Stimulated activated CD8-positive, alpha-beta memory T cell treated with anti-CD3 and anti-CD28 coated beads, Interleukin-15, amount 100 ng/mL, for 1 hour (primary cell): Measurements from ENCODE around the gene ACTR10.
"Not testable (repeated sequence)": the region's sequence is repeated elsewhere in the genome, so short reads cannot be mapped to it uniquely, and the experiment has no call there.

ENCODE experiments used
- DNase-seq: peaks from one replicate; pipeline ENCODE4 v3.0.0-alpha.2; 2020; ENCODE audit warnings: low read depth

Gene ACTR10

DNA sequence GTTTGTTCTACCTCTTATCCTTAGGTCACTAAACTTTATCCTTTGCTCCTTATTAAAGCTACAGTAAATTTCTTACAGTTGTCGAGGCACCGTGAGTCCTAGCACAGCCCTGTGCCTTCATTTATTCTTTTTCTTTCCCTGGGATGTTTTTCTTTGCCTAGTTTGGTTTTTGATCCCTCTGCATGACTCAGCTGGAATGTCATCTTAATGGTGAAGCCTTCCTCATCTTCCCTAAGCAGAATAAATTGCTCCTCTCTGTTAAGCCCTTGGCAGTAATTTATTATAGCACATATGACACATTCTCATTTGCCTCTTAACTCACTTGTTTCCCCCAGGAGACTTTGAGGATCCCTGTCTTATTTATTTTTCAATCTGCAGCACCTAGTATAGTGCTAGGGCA is 16.6 kb downstream of the ACTR10 start:
- DNase-seq = no peak

DNA sequence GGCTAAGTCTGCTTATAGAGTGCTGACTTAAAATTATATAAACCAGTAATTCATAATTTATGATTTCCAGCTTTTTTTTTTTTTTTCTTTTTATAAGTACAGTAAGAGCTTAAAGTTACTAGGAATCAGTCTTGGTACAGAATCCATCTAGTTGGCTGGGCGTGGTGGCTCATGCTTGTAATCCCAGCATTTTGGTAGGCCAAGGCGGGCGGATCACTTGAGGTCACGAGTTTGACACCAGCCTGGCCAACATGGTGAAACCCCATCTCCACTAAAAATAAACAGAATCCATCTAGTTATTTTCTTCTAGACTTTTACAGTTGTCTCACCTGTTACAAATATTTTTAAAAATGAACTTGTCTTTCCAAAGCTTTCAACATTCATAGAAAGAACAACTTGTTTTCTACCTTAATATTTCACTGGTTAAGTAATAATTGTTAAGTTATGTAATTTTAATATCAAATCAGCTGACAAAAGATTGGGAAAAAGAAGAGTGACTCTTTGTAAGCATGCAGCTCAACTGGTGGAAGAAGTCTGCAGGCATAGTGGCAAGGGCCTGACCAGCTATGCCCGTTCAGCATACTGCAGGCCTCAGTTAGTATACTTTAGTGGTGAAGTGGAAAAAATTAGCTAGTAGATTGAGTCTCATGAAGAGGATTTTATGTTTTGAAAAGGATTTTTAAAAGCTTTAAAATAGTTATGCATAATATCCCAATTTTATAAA is 27.3 kb downstream of the ACTR10 start:
- DNase-seq = no peak

DNA sequence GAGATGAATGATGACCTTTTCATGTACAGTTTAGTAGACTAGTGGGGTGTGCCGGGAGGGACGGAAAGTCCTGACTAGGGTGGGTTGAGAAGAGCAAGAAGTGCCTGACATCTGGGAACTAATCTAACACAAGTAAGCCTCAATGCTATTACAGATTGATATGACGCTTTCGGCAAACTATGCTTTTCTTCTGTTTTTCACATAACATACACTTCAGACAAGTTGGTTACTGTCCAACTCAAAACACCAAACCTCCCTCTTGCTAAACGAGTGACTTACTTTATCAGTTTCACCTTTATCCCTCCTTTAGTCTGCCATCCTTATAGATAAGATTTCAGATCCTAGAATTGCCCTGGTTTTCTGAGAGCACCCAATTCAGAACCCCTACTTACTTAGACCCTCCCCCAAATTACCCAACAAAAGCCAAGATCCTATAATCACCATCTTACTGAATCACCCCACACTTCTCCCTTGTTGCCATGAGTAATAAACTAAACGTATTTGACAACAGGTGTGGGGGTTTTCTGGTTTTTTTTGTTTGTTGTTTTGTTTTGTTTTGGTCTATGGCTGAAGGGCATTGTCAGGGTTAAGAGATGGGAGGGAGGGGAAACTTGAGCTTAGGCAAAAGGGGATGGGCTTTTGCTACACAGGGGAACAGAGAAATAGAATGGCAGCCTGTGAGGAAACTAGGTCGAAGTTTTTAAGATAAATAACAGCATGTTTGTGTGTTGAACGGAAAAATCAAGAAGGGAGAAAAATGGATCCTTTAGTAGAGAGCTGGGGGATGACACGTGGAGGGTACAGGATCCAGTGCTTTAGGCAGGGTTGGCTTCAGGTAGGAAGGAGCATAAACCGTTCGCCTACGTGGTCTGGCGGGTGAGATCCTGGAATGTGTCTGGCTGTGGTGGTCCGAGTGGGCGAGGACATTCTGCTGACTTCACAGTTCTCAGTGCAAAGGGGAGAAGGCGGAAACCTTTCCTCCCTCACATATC is 38.6 kb downstream of the ACTR10 start:
- DNase-seq = no peak

DNA sequence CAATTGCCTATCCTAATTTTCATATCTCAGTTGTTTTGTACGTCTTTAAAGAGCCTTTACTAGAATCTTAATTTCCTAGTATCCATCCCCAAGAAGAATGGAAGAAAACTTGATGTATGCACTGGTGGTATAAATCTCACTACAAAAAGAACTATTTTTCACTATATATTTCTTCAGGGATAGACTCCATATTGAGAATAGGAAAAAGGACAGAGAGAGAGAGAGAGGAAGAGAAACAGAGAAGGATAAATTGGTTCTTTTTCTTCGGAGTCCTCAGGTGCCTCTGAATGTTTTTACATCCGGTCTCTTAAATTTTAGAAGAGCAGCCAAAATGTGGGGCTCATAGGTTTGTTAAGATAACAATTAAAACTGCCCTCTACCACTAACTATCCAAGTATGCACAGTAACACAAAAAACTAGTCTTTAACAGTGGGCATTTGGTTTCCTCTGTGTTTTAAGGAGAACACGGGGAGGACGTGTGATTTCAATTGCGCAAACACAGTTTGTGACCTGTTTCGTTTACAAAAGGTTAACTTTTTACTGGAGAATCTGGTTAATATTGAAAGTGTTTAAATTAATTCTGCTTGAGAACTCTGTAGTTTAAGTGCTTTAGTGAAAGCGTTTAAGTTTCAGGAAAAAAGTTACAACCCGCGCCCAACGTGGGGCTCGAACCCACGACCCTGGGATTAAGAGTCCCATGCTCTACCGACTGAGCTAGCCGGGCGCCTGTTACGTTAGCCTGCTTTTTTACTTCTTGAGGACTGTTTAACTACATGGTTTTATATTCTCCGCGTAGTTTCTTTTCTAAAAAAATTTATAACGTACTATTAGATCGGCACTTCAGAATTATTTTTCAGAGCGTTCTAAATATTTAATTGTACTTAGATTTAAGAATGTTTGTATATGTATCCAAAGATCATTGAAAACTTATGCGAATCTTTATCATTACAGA is 39.6 kb downstream of the ACTR10 start:
- peak; percentile 76 for DNase-seq

DNA sequence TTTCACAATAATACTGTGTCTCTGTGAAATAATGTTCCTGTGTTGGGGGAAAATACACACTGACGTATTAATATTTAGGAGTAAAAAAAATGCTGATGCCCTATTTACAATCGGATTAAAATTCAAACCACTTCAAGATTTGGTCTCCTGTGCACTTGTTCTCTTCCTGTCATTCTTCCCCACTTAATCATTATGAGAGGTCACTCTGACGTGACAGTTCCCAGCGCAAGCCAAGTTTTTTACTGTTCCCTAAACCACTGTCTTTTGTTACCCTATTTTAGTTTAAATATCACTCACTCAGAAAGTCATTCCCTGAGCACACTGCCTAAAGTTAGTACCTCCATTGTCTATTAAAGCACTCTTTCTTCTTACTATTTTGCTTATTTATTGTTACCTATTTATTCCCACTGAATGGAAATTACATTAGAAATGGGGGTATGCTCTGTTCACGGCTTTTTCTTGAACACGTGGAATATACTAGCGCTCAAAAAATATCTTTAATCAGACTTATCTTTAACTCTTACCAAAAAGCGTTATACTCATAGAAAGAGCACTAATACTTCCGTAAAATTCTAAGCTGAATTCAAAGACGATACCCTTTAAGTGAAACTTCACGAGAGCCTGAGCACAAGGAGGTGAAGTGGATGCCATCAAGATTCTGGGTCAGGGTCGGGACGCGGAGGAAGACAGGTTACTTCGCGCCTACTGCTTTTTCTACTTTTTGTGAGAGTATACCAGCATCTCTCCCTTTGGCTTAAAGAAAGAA is 44.0 kb downstream of the ACTR10 start:
- peak; percentile 9 for DNase-seq

DNA sequence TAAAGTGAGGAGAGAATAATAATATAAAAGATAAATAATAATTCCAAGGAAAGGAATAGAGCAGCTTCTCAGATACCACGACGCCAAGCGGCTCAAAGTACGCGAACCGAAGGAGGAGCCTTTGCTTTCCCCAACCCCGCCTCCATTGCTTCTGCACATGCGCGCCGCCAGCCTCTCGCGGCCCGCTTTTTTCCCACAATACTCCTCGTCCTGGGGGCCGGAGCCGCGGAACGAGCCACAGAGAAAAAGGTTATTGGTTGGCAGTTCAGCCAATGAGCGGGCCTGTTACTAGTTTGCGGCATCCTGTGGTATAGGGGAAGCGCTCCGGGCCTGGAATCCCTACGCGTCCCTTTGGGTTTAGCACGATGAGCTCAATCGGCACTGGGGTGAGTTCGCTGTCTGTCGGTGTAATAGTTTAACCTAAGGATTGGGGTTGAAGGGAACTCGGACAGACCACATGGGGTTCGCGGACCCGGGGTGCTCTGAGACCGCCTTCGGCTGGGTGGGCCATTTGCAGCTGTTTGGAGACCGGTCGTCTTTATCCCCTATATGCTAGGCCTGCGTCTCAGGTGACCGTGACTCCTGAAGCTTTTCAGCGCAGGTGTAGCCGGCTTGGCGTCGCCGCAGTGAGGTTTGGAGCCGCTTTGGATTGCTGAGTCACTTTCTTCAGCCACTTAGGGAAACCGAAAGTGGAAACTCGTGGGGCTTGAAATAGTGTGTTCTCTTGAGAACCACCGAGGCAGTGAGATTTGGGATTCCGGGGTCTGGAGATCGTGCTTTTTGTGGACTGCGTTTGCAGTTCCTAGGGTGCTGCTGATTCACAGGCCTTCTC is 44.8 kb downstream of the ACTR10 start, which contains the start of gene PSMA3:
Gene PSMA3 (plus strand): TSS at position 288 of the 832 bp plus-strand sequence. CDS start 78 bp downstream, at position 366.
- DNase-seq = peak; percentile 96

DNA sequence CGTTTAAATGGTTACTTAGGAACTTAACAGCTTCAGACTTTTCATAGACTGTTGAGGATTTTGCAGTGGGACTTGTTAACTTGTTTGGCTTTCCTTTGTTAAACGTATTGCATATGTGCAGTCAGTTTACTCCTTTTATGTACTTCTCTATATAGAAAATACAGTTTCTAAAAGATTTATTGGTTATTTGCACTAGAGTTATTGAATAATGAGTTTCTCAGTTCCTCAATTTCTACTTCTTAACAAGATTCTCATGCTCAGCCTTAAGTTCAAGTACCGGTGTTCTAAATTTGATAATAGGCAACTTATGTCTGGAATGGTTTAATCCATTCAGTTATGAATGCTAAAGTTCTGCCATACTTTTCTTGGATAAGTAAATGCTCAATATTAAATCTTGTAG is 45.6 kb downstream of the ACTR10 start:
- DNase-seq = no peak

DNA sequence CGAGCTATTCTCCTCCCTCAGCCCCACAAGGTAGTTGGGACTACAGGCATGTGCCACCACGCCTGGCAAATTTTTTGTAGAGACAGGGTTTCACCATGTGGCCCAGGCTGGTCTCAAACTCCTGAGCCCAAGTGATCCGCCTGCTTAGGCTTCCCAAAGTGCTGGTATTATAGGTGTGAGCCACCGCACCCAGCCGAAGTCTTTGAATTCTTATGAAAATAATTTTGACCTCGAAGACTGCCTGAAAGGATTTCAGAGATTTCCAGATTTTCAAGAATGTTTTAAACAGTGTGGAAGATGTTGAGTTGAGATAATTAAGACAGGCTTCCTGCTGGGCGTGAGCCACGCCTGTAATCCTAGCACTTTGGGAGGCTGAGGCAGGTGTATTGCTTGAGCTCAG is 49.7 kb downstream of the ACTR10 start:
- no peak for DNase-seq

DNA sequence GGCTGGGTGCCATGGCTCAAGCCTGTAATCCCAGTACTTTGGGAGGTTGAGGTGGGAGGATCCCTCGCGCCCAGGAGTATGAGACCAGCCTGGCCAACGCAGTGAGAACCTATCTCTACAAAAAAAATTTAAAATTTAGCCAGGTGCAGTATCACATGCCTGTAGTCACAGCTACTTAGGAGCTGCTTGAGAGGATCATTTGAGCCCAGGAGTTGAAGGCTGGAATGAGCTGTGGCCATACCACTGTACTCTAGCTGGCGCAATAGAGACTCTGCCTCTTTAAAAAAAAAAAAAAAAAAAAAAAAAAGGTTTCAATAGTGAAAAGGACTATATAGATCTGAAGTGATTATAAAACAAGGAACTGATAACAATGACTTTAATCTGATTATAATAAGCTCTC is 58.2 kb downstream of the ACTR10 start:
- DNase-seq = no peak

DNA sequence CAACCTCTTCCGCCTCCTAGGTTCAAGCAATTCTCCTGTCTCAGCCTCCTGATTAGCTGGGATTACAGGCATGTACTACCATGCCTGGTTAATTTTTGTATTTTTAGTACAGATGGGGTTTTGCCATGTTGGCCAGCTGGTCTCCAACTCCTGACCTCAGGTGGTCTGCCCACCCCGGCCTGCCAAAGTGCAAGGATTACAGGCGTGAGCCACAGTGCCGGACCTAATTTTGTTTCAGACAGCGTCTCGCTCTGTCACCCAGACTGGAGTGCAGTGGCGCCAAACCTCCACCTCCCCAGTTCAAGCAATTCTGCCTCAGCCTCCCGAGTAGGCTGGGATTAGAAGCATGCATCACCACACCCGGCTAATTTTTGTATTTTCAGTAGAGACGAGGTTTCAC is 62.1 kb downstream of the ACTR10 start:
- not testable (repeated sequence) for DNase-seq

DNA sequence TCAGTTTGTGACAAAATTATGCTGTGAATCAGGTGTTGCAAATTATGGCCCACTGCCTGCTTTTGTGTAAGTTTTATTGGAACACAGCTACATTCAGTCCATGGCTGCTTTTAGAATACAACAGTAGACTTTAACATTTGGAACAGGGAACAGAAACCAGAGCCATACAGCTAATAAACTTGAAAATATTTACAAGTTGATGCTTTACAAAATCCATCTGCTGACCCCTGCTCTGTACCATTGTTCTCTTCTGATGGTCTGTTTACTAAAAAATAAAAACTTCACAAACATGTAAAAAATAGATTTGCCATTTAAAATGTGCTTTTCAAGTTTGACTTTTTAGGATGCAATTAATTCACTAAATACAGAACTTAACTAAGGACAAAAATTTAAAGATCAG is 65.5 kb downstream of the ACTR10 start:
- DNase-seq = no peak

DNA sequence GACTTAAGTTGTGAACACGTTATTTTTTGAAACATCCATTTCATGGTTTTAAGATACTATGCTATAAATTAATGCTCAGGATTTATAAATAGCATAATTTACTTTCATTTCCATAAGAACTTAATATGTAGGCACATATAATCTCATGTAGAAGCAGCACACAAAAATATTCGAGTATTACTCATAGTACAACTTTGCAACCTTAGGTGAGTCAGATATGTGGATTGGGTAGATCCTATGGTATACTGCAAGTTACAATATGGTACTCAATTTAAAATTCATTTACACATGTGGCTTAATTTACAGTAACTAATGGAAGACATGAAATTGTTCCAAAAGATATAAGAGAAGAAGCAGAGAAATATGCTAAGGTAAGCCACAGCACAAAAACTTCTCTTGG is 70.7 kb downstream of the ACTR10 start:
- no peak for DNase-seq

DNA sequence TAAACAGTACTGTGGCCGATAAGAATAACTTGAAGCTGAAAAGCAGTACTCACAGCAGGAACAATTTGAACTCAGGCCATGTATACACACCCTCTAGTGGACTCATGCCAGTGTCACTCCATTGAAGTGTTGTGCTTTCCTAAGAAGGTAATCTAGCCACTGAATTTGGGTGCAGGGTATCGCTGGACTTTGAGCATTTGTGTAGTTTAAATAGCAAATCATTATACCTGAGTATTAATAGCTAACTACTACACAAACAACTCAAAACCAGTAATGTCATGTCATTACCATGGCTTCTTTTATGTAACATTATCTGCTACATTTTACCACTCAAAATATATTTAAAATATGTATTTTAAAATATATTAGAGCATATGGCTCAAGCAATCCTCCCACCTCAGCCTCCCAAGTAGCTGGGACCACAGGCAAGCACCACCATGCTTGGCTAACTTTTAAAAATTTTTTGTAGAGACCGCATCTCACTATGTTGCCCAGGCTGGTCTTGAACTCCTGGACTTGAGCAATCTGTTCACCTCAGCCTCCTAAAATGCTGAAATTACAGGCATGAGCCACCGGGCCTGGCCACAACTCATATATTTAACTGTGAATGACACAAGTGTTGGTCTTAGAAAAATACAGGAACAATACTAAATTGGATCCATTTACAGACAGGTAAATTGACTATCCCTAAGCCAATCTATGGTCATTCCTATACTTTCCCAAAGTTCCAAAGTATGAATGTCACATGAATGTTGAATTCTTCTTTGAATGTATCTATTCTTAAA is 72.8 kb downstream of the ACTR10 start:
- no peak for DNase-seq

DNA sequence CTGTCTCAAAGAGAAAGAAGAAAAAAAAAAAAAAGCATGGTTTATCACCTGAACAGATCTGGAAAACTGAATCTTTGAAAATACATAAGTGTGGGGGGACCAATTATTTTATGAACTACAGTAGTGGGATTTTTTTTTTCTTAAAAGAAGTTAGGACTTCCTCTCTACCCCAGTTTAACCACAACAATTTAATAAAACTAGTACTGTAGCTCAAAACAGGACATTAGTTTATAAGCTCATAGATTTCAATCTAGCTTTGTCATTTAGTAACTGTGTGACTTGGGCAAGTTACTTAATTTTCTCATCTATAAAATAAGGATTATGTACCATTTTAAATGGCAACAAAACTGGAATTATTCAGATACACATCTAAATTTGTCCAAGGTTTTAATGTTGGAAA is 74.9 kb downstream of the ACTR10 start:
- DNase-seq = no peak

DNA sequence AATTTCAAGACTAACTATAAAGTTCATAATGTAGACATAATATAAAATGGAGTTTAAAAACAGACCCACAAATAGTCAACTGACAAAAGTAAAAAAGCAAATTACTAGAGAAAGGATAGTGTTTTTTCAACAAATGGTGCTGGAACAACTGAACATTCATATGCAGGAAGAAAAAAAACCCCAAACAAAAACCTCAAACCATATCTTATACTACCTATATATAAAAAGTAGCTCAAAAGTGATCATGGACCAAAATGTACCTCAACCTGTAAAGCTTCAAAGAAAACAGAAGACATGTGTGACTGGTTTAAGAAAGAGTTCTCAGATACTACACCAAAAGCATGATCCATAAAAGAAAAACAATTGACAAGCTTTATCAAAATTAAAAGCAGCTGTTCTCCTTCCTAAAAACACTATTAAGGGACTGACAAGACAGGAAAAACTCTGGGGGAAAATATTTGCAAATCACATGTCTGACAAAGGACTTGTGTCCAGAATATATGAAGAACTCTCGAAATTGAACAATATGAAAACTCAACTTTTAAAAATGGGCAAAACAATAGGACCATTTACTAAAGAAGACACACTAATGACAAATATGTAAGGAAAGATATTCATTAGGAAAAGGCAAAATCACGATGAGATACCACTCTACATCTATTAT is 75.7 kb downstream of the ACTR10 start:
- DNase-seq = no peak

DNA sequence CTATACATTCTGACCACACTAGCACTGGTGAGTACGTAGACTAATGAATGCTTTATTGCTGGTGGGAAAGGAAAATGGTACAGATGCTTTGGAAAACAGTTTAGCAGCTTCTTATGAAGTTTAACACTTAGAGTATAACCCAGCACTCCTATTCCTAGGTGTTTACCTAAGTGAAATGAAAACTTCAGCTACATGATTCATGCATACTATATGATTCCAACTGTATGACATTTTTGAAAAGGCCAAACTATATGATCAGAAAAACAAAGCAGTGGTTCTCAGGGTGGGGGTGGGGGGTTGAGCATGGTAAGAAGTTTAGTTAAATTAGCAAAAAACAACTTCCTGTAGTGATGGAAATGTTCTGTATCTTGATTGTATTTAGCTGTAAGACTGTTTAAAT is 76.3 kb downstream of the ACTR10 start:
- no peak for DNase-seq

DNA sequence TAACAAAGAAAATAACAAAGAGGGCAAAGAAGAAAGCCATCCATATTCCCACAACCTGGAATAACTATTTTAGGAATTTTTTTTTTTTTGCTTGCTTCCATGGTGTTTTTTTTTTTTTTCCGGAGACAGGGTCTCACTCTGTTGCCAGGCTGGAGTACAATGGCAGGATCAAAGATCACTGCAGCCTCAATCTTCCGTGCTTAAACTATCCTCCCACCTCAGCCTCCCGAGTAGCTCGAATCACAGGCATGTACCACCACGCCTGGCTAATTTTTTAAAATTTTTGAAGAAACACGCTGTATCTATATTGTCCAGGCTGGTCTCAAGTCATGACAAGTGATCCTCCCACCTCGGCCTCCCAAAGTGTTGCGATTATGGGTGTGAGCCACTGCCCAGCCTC is 78.2 kb downstream of the ACTR10 start:
- DNase-seq = no peak

DNA sequence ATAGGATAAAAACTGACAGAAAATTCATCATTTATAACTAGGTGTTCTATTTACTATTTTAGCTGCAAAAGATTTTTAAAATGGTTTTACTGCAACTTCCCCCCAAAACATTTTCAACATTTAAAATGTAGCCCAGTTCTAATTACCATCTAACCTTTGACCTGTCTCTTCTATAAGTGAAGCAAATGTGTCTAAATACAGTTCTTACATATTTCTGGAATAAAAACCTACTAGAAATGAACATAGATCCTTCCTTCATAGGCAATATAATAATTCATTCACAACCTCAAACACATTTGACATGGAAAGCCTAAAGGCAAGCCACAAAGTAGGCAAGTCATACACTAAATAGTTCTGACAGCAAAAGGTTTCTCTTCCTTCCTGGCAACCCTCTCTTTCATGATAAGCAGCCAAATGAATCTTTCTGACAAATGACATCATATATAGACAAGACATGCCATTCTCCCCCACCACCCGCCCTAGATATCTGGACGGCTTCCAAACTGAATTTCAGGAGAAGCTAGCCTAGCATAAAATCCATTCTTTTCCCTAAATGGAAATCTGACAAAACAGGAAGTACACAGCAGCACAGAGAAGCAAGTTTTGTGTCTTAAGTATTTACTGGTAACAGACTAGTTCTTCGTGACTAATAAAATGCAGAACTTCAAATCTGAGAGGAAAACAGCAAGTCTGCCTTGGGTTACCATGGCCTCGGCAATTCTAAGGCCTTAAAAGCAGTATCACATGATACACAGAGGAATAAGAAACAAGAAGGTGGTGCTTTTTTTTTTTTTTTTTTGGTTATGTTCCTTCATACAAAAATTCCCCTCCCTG is 81.2 kb downstream of the ACTR10 start:
- no peak for DNase-seq
